LNCaP clone FGC (cell line): Measurements from ENCODE around the gene CCDC181.

Experiments
- DNase-seq: peaks from one replicate; pipeline ENCODE4 v3.0.0-alpha.2; 2011; ENCODE audit warnings: low read depth
- H3K4me3 ChIP-seq: 2 replicates; pipeline ENCODE4 v1.5.1; 2011; ENCODE audit warnings: mild to moderate bottlenecking, low read depth, low read length, control low read depth
- TF ChIP-seq, protein P1 (sequence below): IDR thresholded peaks from 2 replicates; pipeline ENCODE4 v1.5.1; 2012; ENCODE audit warnings: mild to moderate bottlenecking; ENCODE audit not compliant: control insufficient read depth, insufficient read depth; ENCODE audit errors: extremely low read depth

The CCDC181 gene

DNA sequence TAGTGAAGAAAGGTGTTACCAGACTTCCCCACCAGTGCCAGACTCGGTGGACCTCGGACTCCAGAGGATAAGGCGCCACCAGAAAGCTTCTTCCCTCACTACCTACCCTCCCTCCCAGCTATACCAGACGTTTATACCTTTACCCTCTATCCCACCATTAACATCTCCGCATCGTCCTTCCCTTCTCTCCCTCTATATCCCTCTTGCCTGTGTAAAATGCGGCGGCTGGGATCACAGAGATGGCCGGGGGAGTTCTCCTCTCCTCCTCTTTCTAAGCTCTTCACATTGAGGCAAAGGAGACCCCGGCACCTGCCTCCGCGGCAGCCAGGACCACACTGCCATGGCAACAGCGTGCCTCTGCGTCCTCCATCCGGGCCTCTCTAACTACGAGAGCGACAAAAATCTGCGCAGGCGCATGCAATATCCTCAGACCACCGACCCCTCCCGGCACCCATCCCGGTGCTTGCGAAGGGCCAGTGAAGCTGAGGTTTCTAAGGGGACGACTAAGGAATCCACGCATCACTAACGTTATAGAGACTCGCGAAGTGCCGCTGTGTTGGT is at the start of gene CCDC181:
Gene CCDC181 (minus strand): TSS at position 394 of the 561 bp plus-strand sequence. CDS start 2,547 bp downstream, outside the sequence.
- TF ChIP-seq, protein P1, sequence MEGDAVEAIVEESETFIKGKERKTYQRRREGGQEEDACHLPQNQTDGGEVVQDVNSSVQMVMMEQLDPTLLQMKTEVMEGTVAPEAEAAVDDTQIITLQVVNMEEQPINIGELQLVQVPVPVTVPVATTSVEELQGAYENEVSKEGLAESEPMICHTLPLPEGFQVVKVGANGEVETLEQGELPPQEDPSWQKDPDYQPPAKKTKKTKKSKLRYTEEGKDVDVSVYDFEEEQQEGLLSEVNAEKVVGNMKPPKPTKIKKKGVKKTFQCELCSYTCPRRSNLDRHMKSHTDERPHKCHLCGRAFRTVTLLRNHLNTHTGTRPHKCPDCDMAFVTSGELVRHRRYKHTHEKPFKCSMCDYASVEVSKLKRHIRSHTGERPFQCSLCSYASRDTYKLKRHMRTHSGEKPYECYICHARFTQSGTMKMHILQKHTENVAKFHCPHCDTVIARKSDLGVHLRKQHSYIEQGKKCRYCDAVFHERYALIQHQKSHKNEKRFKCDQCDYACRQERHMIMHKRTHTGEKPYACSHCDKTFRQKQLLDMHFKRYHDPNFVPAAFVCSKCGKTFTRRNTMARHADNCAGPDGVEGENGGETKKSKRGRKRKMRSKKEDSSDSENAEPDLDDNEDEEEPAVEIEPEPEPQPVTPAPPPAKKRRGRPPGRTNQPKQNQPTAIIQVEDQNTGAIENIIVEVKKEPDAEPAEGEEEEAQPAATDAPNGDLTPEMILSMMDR = no peak
- no peak for DNase-seq

GRCh38 chr1:169475806-169476387 is 48.6 kb upstream of the CCDC181 start:
- no peak overlapping the region for H3K4me3 ChIP-seq
- TF ChIP-seq, protein P1 = no peak

More for the DNA sequence above, at the start of gene CCDC181:
- H3K4me3 ChIP-seq = no peak within 1 kb of the TSS

DNA sequence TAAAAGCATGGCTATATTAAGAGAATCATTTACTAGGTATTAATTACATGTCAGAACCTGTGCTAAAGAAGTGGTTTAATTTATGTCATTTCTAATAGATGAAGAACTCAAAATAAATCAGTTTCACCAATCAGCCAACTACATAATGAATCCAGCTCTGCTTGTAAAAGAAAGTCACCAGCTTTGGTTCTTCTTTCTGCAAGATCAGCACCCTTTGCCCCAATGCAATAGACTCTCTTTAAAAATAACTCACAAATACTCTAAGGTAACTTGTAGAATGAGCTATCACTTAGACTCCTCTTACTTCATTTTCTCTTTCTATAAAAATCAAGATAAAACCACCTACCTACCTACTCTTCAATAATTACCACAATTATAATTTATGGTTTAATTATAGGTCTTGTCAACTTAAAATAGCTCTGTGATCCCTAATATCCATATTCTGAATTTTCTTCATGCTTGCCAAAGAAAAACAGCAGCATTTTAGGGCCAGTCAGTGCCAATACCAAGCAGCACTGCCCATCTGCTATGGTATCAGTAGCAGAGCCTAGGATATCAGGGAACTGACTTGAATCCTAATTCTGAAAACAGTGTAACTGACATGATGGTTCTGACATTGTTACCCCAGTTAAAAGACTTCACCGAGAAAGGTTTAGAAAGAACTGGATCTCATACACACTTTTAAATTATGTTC is 47.2 kb upstream of the CCDC181 start:
- TF ChIP-seq, protein P1 = no peak
- H3K4me3 ChIP-seq = no peak overlapping the region
- DNase-seq = no peak

More at GRCh38 chr1:169475806-169476387, 48.6 kb upstream of the CCDC181 start:
- DNase-seq = no peak

GRCh38 chr1:169473347-169473746 is 46.1 kb upstream of the CCDC181 start:
- H3K4me3 ChIP-seq = no peak overlapping the region
- TF ChIP-seq, protein P1 = no peak
- DNase-seq = no peak

DNA sequence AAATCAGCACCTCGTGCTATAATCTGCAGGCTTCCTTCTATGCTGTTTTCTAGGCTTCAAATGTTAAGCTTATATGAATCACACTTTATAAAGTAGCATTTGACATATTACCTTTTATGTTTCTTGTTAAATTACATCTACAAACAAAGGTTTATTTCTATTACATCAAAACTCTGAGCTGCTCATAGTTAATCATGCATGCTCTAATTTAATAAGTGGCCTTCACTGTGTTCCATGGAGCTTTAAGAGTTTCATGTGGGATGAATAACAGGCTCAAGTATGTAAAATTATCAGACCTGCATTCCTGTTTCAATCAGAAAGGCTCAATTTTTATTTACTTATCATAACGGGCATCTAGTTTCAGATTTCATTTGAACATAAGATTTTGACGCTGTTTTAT is 45.5 kb upstream of the CCDC181 start:
- TF ChIP-seq, protein P1 = no peak
- no peak for DNase-seq
- no peak overlapping the region for H3K4me3 ChIP-seq

GRCh38 chr1:169468982-169469381 is 41.7 kb upstream of the CCDC181 start:
- H3K4me3 ChIP-seq = no peak overlapping the region
- no peak for DNase-seq
- TF ChIP-seq, protein P1 = no peak
